ENCODE results near the gene NUMBL.
A peak's percentile ranks its signal among the peaks of the same experiment; 100 is the strongest.
"Not testable (repeated sequence)": the region's sequence is repeated elsewhere in the genome, so short reads cannot be mapped to it uniquely, and the experiment has no call there.

The NUMBL gene

GRCh38 chr19:40667602-40668001 is 22.8 kb downstream of the NUMBL start:
- DNase-seq (ENCODE audit: low read depth in 2 of 3, low spot score in 1 of 3), result no peak

DNA sequence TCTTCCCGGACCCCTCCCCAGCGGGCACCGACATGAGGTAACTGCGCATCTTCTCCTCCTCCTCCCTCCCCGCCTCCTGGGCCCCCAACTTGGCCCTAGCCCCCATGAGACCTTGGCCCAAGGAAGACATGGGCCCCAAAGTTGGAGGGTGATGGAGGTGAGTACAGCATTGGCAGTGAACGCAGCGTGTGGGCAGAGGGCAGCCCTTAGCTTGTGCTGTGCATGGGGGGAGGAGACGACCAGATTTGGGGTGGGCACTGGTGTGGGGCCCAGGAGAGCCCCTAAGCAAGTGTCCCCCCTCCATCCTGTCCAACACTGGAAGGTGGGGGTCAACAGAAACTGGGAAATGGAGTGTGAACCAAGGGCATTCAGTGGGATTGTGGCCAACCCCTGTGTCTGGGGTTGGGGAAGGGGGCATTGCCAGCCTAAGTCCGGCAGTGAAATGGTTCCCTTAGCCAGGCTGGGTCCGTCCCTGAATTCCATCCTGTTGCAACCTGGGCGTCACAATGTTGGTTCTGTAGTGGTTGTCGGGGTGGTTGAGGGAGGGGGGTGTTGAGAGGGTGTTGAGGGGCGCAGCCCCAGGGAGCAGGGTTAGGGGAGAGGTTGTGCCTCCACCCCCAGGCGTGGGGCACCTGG is 23.5 kb downstream of the NUMBL start:
- no peak for DNase-seq (ENCODE audit: low read depth in 2 of 3, low spot score in 1 of 3)

- DNase-seq (ENCODE audit: low read depth in 2 of 3, low spot score in 1 of 3), result peak in 1 of 3 donors; percentile 14
Measured at GRCh38 chr19:40663695-40664692, 26.5 kb downstream of the NUMBL start.

DNA sequence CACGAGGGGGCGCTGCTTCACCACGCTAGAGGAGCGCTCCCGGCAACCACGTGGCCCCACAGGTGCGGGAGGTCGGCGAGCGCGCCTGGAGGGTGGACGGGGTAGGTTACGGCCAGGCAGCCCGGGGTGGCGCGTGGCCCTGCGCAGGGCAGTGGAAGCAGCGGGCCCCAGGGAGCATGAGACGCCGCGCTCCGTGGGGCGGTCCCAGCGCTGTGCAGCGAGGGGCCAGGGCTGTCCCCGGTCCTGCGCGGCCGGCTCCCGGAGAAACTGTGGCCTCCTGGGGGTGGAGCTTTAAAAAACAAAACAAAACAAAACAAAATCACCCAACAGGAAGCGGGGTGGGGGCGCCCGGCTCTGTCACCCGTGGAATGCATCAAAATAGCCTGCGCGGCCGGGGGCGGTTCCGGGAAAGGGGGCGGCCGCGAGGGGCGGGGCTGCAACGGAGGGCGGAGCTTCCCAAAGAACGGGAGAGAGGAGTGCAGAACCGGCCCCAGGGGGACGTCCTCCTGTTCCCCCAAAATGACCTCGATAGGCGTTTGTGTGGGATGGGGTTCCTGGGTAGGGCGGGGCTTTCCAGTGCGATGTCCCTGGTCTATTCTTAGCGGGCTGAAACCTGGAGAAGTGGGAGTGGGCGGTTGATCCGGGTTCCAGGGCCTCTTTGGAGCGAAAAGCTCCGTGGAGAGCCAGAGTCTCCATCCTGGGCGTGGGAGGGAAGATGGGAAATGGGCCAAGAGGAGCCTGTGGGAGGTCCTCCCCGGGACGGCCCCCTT is 27.3 kb downstream of the NUMBL start:
- DNase-seq (ENCODE audit: low read depth in 2 of 3, low spot score in 1 of 3), result peak; percentile 84 to 92 (median 88)

DNA sequence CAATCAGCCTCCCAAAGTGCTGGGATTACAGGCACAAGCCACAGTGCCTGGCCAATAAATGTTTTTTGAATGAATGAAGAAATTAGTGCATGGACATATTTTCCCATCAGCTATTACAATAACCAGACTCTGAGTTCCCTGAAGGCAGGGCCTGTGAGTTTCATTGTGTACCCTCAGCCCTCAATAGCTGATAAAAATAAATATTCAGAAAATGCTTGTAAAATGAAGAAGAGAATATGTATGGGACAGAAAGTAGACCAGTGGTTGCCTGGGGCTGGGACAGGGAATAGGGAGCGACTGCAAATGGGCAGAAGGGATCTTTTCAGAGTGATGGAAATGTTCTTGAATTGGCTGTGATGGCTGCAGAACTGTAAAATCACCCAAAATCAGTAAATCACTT is 28.8 kb downstream of the NUMBL start:
- DNase-seq (ENCODE audit: low read depth in 2 of 3, low spot score in 1 of 3), result no peak

GRCh38 chr19:40659566-40659965 is 30.9 kb downstream of the NUMBL start:
- no peak for DNase-seq (ENCODE audit: low read depth in 2 of 3, low spot score in 1 of 3)

GRCh38 chr19:40659116-40659515 is 31.3 kb downstream of the NUMBL start:
- DNase-seq (ENCODE audit: low read depth in 2 of 3, low spot score in 1 of 3), result no peak

GRCh38 chr19:40658031-40658430 is 32.4 kb downstream of the NUMBL start:
- no peak for DNase-seq (ENCODE audit: low read depth in 2 of 3, low spot score in 1 of 3)

DNA sequence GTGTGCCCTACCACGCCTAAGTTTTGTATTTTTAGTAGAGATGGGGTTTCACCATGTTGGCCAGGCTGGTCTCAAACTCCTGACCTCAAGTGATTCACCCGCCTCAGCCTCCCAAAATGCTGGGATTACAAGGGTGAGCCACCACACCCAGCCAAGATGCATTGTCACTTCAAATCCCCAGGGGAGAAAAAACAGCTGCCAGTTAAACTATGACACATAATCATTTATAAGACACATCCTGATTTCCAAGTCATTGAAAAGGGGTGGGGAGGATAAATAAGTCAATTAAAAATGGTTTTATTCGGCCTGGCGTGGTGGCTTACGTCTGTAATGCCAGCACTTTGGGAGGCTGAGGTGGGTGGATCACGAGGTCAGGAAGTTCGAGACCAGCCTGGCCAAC is 34.8 kb downstream of the NUMBL start:
- not testable (repeated sequence) for DNase-seq (ENCODE audit: low read depth in 2 of 3, low spot score in 1 of 3)

- not testable (repeated sequence) for DNase-seq (ENCODE audit: low read depth in 2 of 3, low spot score in 1 of 3)
Measured at GRCh38 chr19:40652303-40652702, 38.1 kb downstream of the NUMBL start.

- DNase-seq (ENCODE audit: low read depth in 2 of 3, low spot score in 1 of 3), result no peak
Measured at GRCh38 chr19:40650749-40651305, 39.6 kb downstream of the NUMBL start.

DNA sequence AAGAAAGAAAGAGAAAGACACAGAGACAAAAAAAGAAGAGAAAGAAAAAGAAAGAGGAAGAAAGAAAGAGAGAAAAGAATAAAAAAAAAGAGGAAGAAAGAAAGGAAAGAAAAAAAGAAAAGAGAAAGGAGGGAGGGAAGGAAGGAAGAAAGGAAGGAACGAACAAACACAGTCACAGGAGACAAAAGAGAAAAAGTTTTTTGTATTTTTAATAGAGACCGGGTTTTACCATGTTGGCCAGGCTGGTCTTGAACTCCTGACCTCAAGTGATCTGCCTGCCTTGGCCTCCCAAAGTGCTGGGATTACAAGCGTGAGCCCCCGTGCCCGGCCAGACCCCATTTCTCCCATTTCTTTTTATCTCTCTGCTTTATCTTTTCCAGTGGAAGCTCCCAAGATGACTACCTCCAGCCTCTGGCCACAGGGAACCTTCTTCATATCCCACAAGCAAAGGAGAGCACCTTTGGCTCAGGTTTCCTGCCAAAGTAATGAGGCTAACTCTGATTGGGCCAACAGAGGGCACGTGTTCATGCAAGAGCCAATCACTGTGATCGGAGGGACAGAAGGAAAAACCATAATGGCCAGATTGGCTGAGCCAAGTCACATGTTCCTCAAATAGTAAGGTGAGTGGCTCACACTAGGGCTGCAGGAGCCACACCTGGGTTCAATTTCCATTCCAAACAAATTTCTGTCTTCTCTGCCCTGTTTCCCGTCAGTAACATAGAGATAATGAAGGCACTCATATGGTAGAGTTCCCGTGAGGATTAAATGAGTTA is 40.4 kb downstream of the NUMBL start:
- DNase-seq (ENCODE audit: low read depth in 2 of 3, low spot score in 1 of 3), result not testable (repeated sequence)

GRCh38 chr19:40646743-40647254 is 43.7 kb downstream of the NUMBL start:
- DNase-seq (ENCODE audit: low read depth in 2 of 3, low spot score in 1 of 3), result no peak

DNA sequence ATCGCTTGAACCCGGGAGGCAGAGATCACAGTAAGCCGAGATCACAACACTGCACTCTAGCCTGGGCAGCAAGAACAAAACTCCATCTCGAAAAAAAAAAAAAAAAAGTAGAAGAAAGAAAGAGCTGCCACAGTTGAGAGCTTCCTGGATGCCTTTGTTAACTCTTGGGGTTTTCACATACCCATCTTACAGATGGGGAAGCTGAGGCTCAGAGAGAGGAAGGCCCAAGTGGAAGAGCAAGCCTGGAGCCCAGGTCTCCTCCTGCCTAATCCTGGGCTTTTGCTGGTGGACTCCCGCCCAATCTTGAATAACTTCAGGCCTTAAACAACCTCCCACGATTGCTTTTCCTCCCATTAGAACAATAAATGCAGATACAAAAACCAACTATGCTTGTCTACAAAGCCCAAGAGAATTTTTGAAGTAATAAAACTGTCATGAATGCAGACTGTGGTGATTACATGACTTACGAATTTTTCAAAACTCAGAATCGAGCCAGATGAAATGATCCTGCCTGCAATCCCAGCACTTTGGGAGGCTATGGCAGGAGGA is 47.6 kb downstream of the NUMBL start:
- DNase-seq (ENCODE audit: low read depth in 2 of 3, low spot score in 1 of 3), result no peak

- no peak for DNase-seq (ENCODE audit: low read depth in 2 of 3, low spot score in 1 of 3)
Measured at GRCh38 chr19:40642051-40642706, 48.3 kb downstream of the NUMBL start.

- DNase-seq (ENCODE audit: low read depth in 2 of 3, low spot score in 1 of 3), result no peak
Measured at GRCh38 chr19:40641281-40641680, 49.2 kb downstream of the NUMBL start.

DNA sequence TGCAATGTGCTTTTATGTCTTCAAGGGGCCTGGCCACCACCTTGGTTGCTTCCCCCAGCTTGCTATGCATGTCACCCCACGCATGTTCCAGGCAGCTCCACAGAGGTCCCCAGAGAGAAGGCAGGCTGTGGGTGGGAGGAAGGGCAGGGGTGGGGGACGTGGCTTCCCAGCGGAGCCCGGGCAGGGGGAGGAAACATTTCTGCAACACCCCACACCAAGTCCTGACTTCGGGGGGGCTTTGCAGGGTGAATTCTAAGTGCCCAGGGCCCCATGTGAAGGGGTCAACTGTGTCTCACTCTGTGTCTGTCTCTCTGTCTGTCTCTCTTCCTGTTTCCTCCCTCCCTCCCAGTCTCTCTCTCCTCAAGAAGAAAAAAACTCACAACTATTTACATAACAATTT is 49.7 kb downstream of the NUMBL start:
- no peak for DNase-seq (ENCODE audit: low read depth in 2 of 3, low spot score in 1 of 3)

DNA sequence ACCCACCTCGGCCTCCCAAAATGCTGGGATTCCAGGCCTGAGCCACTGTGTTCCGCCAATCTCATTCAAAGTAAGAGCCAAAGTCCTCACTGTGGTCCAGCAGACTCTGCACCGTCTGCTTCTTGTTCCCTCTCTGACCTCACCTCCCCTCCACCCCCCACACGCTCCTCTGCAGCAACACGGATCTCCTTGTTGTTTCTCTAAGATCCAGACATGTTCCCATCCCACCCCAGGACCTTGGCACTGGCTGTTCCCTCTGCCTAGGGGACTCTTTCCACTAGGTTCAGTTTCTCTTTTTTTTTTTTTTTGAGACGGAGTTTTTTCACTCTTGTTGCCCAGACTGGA is 50.8 kb downstream of the NUMBL start:
- DNase-seq (ENCODE audit: low read depth in 2 of 3, low spot score in 1 of 3), result no peak

DNA sequence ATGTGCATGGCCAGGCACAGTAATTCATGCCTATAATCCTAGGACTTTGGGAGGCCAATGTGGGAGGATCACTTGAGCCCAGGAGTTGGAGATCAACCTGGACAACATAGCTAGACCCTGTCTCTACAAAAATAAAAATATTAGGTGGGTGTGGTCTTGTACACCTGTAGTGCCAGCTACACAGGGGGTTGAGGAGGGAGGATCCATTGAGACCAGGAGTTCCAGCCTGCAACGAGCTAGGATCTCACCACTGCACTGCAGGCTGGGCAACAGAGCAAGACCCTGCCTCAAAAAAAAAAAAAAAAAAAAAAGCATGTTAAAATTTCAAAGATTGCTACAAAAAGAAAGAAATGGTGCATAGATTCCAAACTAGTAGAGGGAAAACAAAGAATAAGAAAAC is 52.1 kb downstream of the NUMBL start:
- no peak for DNase-seq (ENCODE audit: low read depth in 2 of 3, low spot score in 1 of 3)

GRCh38 chr19:40633207-40633606 is 57.2 kb downstream of the NUMBL start:
- DNase-seq (ENCODE audit: low read depth in 2 of 3, low spot score in 1 of 3), result no peak
